HG03175 (cell line): ENCODE data around the gene SH3RF3.
"Not testable (repeated sequence)": the region's sequence is repeated elsewhere in the genome, so short reads cannot be mapped to it uniquely, and the experiment has no call there.

ENCODE experiments used
- ATAC-seq: cut with Tn5 transposase; IDR thresholded peaks from one replicate; pipeline ENCODE4 v1.9.1; 2021; ENCODE audit warnings: mild to moderate bottlenecking, moderate library complexity; ENCODE audit not compliant: unreplicated experiment

The SH3RF3 gene

DNA sequence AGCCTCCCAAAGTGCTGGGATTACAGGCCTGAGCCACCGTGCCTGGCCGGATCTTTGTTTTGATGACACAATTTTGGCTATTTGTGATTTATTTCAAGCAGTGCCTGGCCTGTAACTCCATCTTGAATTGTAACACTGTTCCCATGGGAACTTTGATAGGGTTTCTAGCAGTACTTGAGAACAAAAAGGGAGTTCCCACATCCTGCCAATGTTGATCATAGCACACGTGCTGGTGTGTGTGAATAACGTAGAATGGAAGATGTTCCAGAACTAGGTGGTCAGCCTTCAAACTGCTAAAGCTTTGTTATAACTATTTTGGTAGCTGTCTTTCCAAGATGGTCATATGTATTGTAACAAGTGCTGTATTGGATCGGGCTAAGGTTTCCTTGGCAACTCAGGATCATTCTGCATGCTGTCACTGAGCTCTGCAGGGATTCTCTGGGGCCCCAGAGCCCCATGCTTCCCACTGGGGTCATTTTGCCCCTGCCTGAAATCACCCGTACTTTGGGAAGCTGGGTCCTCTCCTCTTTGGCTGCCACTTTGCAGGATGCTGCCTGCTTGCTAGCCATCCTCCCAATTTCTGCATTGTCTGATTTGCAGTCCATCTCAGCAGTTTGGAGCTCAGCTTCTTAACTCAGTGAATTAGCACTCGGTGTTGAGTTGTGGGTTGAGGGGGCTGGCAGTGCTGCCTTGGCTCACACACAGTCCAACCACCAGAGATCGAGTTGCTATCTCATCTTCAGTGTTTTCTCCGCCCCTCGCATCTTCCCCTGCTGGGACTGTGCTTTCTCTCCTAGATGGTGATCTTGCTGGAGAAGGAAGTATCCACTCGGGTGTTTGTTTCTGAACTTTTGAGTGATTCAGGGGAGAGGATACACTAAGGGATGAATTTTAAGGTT lies 26.8 kb downstream of the SH3RF3 start:
- no peak for ATAC-seq

DNA sequence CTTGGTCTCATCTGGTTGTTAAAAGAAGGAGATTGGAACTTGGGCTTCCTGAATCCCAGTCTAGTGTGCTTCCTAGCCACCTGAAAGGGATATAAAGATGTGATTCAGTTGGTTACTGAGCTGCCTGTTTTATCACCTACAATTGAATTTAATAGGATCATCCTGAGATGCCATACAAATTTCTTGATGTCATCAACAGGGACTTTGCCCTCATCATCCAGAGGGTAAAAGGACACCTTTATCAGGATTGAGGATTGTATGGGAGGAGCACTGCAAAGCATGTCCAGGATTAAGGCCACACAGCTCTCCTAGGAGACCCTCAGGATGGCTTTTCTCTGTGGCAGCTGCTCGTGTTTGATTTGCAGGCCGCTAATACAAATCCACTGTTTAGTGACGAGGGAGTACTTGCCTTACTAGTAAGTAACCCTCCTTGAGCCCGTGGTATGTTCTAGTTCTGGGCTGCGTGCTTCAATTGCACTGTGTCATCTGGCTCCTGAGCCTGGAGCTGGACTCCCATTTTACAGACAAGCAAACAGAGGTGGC lies 28.6 kb downstream of the SH3RF3 start:
- ATAC-seq = no peak

DNA sequence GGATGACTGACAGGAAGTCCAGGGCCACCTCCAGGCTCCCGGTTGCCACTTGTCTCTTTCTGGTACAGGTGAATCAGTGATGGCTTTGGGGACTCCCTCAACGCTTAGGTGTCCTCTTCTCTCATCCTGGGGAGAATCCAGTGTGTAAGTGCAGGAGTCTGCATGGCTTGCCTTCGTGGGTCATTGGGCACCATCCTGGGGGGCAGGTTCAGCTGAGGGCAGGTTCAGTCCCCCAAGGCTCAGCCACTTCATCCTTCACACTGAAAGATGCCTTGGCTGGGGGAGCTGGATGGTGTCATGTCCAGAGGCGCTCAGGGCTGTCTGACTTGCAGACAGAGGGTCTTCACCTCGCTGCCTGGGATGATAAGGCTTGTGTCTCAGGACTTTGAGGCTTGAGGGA lies 29.2 kb downstream of the SH3RF3 start:
- ATAC-seq = no peak

DNA sequence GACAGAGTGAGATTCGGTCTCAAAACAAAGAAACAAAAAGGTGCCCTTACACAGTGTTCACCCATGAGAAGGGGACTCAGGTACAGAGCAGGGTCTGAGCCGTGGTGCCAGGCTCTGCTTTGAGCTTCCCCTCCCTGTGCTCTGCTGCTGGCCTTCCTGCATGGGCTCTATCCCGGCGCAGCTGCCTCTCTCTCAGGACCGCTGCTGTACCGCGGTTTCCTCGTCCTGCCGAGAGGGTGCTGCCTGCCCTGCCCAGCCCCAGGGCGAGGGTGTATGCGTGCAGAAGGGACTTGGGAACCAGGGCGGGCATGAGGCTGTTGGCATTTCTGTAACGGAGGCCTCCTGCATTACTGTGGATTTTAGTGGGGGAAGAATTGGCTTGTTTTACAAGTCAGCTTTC lies 30.1 kb downstream of the SH3RF3 start:
- no peak for ATAC-seq

DNA sequence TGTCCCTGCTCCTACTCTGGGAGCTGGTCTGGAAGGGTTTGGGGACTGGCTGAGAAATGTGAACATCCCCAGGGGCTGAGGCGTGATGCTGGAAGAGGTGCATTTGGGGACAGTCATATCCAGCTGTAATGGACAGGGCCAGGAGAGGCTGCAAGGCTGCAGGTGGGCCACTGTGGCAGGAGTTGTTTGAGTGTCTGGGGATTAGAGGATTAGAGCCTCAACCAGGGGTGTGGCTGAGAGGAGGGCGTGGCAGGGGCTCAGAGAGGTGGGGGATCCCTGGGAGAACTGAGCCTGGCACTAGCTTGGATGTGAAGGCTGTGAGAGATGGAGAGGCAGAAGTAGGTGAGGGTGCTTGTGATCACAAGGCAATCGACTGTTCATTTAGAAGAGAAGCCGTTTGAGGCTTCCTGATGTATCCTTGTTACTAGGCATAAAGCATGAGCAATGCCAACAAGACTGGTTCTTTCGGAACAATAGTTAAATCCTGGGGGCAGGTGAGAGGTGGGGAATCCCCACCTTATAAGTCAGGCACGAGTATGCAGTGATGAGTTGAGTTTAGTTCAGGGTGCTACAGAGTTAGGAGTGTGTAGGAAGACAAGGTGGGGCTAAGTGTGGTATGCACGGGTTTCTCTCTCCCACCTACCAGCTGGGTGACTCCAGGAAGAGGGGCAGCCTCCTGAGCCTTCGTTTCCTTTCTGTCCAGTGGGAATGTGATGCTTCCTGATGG lies 31.9 kb downstream of the SH3RF3 start:
- ATAC-seq = no peak

DNA sequence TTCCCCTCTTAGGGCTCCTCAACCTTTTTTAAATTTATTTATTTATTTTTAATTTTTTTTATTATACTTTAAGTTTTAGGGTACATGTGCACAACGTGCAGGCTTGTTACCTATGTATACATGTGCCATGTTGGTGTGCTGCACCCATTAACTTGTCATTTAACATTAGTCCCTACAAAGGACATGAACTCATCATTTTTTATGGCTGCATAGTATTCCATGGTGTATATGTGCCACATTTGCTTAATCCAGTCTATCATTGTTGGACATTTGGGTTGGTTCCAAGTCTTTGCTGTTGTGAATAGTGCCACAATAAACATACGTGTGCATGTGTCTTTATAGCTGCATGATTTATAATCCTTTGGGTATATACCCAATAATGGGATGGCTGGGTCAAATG lies 33.4 kb downstream of the SH3RF3 start:
- not testable (repeated sequence) for ATAC-seq

DNA sequence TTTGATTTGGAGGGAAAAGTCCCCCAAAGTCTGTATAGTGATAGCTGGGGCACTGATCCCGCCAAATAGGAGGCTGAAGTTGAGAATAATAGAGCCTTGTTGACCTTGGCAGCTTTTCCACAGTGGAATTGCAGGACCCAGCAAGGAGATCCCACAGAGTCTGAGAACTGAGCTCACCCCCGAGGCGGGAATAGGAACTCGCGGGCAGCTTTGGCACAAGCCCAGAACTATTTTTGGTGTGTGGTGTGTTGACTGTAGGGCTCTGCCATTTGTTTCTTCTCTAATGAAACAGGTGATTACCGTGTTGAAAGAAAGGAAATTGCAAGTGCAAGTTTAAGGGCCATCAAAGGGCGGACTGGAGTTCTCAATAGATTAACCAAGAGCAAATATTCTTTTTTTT lies 34.0 kb downstream of the SH3RF3 start:
- no peak for ATAC-seq

DNA sequence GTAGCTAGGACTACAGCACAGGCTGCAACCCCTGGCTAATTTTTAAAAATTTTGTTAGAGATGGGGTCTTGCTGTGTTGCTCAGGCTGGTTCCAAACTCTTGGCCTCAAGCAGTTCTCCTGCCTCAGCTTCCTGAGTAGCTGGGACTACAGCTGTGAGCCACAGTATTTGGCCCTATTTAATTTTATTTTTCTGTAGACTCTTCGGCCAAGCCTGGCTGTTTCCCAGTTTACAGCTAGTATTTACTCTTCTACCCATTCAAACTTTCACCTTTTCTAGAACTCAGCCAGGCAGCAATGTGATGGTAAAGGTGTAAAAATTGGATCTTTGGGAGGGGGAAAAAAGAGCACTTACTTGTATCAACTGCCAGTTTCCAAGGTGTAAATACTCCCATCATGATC lies 35.3 kb downstream of the SH3RF3 start:
- no peak for ATAC-seq

DNA sequence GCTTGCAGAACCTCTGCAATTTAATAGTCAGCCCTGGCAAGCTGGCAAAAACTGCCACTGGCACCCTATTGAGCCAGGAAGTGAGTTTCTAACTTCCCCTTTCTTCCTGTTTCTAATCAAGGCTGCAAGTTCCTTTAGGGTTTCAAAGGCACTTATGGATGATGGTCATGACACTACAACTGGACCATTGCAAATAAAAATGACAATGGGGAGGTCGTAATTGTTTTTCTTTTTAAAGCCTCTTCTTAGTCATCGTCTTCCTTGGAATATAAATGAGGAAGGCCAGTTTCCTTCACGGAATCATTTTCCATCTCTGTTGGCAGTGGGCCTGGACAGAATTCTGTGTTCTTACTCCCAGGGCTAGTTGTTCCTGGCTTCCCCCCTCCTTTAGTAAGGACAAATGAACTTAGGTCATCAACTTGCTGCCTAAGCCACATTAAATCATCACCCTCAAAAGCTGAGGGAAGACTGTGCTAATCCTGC lies 35.8 kb downstream of the SH3RF3 start:
- no peak for ATAC-seq

DNA sequence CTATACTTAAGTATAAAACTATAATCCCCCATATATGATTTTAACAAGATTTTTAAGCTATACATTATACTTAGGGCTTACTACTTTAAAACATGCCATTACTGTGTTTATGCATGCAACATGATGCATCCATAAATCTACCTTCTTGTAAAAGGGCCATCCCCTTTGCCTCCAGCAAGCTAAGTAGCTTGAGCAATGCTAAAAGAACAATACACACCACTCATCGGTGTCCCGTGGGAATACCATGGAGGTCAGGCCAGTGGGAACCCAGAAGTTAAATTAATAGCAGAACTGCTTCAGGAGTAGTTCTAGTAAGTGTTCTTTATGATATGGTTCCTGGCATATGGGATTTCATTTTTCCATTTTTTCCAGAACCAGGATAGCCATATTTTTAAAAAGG lies 37.8 kb downstream of the SH3RF3 start:
- ATAC-seq = no peak

DNA sequence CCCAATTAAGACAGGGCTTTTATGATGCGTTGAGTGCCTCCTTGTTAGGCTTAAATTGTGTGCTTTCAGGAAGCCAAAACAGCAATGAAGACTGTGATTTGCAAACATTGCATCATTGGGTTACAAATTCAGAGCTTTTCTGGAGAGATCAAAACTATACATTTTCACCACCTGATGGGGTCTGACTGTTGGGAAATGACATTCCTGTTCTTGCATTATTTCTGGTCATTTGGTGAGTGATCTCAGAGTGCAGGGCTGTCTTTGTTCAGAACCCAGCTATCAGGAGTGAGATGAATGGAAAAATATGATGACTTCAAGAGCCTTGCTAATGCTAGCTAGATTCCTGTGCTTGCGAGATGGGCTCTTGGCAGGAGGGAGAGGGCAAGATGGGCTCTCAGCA lies 39.1 kb downstream of the SH3RF3 start:
- no peak for ATAC-seq

DNA sequence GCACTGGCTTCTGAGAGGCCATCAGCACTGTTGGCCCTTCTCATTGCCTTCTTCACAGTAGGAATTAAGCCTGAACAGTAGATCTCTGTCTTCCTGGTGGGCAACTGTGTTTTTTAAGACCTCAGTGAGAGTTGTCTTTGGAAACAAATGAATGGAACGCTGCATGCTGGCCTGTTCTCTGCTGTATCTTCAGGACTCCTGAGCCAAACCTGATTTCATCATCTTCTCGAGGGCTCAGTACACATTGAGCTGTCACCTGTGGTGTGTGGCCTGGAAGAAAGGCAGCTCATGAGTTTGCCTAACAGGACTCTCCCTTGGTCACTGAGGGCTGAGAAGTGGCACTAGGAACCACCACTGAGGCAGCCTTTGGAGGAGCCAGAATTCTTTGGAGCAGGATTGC lies 39.7 kb downstream of the SH3RF3 start:
- no peak for ATAC-seq

DNA sequence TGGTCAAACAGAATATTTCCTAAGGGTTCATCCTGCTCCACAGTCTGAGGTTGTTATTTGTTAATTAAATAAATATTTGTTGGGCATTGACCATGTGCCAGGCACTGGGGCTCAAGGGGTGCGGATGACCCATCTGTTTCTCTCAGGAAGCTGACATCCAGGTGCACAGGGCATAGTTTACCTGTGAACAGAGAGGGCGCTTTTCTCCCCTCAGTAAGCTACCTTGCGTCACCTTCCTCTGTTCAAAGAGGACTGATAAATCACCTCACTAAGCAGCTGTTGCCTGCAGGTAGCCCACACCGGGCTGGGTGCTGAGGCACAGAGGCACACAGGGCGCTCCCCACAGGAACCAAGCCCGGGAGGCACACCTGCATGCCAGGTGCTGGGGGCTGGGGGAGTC lies 41.6 kb downstream of the SH3RF3 start:
- ATAC-seq = no peak

DNA sequence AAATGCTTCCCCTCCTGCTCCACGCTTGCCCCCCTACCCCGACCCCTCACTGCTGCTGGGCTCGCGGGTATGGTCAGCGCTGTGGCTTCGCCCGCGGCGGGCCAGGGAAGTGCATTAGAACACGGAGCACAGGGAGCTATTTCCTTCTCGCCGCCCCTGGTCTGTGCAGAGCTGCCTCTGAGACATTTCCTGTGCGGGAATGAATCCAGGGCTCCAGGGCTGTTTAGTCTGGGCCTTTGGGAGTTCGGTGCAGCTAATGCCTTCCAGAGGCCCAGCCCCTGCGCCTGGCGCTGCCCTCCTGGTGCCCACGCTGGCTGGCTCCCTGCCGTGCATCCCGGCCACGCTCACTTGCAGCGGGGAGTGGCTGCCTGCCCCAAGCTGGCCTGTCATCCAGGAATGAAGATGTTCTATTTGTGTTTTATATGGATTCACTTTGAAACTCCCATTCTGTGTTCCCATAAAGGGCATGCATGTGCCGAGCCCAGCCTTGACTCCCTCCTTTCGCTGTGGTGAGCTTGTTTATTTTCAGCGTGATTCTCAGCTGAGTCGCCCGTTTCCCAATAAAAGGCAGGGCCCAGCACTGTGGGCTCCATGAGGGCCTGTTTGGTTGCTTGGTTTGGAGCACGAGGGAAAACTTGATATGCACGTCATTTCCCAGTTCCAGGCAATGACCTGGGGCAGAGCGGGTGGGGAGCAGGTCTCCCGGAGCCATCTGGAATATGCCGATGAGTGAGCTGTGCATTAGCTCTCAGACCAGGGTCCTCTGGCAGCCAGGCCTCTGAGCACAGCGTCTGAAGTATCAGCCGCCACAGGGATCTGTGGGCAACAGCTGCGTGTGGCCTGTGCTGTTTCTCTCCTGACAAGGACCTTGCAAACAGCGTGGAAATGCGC lies 42.7 kb downstream of the SH3RF3 start:
- no peak for ATAC-seq

DNA sequence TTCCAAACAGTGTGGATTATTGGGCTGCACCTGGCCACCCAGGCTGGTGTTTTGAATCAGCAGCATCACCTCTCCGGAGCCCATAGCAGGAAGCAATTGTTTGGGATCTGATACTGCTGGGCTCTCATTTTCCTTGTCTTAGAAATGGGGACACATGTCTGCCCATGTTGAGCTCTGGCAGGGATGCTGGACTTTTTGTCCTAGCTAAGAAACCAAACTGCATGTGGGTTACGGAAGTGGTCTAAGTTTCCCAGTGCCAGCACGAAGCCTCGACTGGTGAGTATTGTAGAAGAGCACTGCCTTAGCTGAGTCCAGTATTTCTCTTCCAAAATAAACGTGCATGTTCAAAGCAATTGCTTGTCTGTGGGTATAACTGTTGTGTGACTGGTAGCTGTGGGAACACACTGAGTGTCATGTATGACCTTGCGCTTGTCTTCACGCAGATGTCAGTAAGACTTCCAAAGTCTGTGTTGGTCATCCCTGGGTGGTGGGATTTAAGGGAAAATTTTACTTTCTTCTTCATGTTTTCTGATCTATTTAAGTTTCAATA lies 43.6 kb downstream of the SH3RF3 start:
- no peak for ATAC-seq

DNA sequence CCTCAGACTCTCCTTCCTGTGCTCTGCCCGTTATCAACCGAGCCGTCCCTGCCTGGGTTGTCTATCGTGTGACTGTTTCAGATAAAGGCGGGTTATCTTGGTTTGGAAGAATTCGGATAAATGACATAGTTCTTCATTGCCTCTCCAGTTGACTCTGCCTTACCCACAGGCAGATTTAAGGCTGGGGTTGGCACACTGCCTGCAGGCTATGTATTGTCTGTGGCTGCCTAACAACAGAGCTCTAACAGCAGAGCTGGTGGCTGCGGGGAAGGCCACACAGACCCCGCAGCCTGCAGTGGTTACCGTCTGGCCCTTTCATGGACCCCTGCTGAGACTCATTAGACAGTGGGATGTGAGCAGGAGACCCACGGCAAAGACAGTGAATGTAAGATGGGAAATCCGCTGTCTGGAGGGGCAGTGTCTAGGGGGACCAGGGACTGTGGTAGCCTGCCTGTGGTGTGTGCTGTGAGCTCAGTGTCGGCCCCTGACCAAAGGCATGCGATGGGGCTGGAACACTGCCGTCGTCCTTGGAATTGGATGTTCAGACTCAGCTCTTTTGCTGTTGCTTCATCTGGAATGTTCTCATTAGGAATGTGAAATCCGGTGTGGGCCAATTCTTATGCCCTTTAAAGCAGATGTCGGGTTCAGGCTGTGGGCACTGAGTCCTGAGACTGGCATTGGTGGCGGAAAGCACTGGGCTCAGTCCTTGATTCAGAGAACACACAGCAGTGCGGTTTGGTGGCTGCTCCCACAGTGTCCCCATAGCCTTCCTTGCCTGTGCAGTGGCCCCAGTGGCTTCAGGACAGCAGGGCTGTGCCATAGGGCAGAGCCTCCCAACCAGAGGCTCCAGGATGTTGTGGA lies 44.5 kb downstream of the SH3RF3 start:
- no peak for ATAC-seq

DNA sequence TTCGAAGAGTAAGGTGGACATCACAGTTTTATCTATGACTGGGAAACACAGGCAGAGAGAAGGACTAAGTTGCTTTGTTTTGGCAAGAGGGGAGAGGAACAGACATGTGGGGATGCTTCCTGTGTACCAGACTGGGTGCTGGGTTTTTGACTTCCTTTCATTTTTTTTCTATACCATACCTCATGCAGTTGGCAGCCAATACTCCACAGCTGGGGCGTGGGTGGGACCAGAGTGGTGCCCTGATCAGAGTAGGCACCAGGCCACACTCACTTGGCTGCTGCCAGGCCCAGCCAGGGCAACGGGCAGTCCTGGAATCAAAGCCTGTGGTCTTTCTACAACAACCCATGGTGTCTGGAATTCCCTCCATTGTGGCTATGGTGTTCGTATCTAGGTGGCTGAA lies 45.2 kb downstream of the SH3RF3 start:
- no peak for ATAC-seq

DNA sequence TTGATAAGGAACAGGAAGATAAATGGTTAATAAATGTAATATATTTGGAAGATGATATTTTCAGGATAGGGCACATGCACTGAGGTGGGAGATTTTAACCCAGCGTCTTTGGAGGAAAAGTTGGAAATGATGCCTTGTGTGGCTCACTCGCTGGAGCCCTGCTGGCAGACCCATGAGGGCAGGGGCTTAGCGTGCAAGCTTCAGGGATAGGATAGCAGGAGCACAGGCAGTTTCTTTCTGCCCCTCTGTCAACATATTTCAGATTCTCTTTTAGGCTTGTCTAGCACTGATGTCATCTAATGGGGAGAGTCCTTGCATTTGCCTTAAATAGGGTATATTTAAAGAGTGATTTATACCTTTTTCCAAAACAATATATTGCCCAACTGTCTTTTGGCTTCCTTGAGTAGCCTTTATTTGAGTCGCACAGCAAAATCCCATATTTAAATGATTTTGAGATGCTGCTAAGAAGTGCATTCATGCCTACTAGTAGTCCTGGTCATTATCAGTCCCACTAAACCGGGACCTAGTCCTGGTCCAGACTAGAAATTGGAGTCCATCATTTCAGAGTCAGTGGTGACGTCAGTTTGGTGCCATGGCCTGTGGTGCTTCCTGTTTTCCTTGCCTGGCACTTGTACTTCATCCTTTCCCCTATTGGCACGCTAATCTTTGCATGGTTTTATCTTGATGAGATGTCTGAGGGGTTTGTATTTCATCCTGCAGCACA lies 45.8 kb downstream of the SH3RF3 start:
- ATAC-seq = no peak

DNA sequence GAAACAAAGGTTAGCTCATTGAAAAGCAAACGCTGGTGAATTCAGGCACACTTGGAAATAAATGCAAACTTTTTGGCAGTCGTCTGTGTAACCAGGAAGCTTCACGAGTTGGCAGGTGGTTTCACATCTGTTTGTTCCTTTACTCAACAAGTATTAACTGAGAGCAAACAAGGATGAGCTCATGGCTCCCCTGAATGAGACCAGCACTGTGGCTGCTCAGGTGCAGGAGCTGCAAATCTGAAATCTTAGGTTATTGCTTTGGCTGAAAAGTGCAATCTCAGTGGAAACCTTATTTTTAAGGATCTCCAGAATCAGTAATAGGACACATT lies 46.3 kb downstream of the SH3RF3 start:
- no peak for ATAC-seq
